Naive B cell (primary cell): ENCODE data around the gene ACYP1. TPM values are rescaled to one million over a fixed set of nuclear protein-coding genes. Genes with fewer than 3 reads are reported as not detected.

Source experiments
- ATAC-seq, 2 donors: fragments of 150-1000 bp; cut with Tn5 transposase; 2 replicates each; pipeline ENCODE4 v1.10.0; 2021; ENCODE audit warnings: low read depth in 2 of 2, mild to moderate bottlenecking in 2 of 2, moderate library complexity in 2 of 2
- DNase-seq: peaks from one replicate; pipeline ENCODE4 v3.0.0; 2022
- H3K27ac Mint-ChIP-seq, 6 donors: one replicate each; pipeline ENCODE4 v1.8.0; 2020 to 2022; ENCODE audit warnings: mild to moderate bottlenecking in 6 of 6, mixed read lengths in 6 of 6, moderate library complexity in 5 of 6, inconsistent platforms in 2 of 6
- H3K27me3 Mint-ChIP-seq, 3 donors: one replicate each; pipeline ENCODE4 v1.8.0; 2021 to 2022; ENCODE audit warnings: mixed read lengths in 3 of 3, mild to moderate bottlenecking in 1 of 3
- H3K36me3 Mint-ChIP-seq, 2 donors: one replicate each; pipeline ENCODE4 v1.8.0; 2020 to 2022; ENCODE audit warnings: mixed read lengths in 2 of 2, inconsistent platforms in 1 of 2, mild to moderate bottlenecking in 1 of 2
- H3K4me1 Mint-ChIP-seq, 3 donors: one replicate each; pipeline ENCODE4 v1.8.0; 2020 to 2022; ENCODE audit warnings: mixed read lengths in 3 of 3, inconsistent platforms in 1 of 3, mild to moderate bottlenecking in 1 of 3, moderate library complexity in 1 of 3
- H3K4me3 Mint-ChIP-seq, 8 donors: one replicate each; pipeline ENCODE4 v1.8.0; 2020 to 2022; ENCODE audit warnings: mild to moderate bottlenecking in 8 of 8, mixed read lengths in 8 of 8, moderate library complexity in 8 of 8, inconsistent platforms in 2 of 8
- H3K9me3 Mint-ChIP-seq, 7 donors: one replicate each; pipeline ENCODE4 v1.8.0; 2020 to 2022; ENCODE audit warnings: mixed read lengths in 7 of 7, mild to moderate bottlenecking in 5 of 7, inconsistent platforms in 2 of 7, moderate library complexity in 1 of 7
- polyA plus RNA-seq, 6 donors: library from polyadenylated mRNA; unstranded; fragments of 300-500 nt; fragmentation: Illumina TruSeq; gene quantifications; one replicate each; pipeline ENCODE4 v1.2.3, GENCODE V29; 2021; ENCODE audit warnings: low read depth in 6 of 6

Gene ACYP1
- polyA plus RNA-seq, 6 donors from 2014 or later: 12.0 to 21.8 (median 17.2) TPM

DNA sequence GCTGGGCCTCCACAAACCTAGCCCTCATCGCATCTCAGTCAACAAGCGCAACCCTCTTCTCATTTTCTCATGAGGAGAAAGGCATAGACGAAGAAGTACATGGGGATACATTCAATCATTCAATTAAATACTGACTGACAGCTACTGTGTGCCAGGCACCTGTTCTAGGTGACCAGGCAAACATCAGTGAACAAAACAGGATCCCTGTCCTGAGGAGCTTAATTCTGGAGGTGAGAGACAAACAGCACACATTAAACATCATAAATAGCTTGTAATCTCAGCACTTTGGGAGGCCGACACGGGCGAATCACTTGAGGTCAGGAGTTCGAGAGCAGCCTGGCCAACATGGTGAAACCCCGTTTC lies 362 bp upstream of the ACYP1 start:
- Mint-ChIP-seq H3K4me1 (peaks cover 12 to 23% (median 18%) of the 10 kb centered on the region in 3 donors), H3K4me3 (peak overlapping the region; percentile 99 to 100 (median 100)), H3K27ac (peak overlapping the region; percentile 18 to 97 (median 94)), H3K9me3 (peaks cover 0 to 2% (median 0%) of the 10 kb centered on the region in 7 donors), H3K27me3 (no peaks in the 10 kb centered on the region), H3K36me3 (no peaks in the 10 kb centered on the region)
- peak; percentile 22 to 29 for ATAC-seq
- DNase-seq: no peak

DNA sequence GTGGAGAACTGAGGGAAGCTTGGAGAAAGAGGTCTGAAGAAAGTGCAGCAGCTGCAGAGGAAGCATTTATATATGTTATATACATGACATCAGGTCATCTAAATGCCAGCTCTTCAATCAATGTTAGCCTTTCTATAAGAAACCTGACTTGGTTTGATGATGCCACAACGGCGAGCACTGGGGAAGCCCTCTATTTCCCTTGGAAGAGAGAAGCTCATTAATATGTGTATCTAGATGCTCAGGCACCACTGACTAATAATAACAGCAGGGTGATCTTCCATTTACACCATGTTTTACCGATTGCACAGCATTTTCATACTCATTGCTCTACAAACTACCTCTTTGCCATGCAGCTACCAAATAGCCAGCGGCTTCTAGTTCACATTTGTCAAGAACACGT lies 811 bp downstream of the ACYP1 start:
- Mint-ChIP-seq H3K36me3 (no peaks in the 10 kb centered on the region), H3K4me1 (peaks cover 12 to 23% (median 18%) of the 10 kb centered on the region in 3 donors), H3K4me3 (peak overlapping the region; percentile 99 to 100 (median 100)), H3K27me3 (no peaks in the 10 kb centered on the region), H3K27ac (peak overlapping the region in 4 of 6 donors; percentile 70 to 97 (median 94)), H3K9me3 (peaks cover 0 to 2% (median 0%) of the 10 kb centered on the region in 7 donors)
- no peak for DNase-seq
- ATAC-seq: no peak

DNA sequence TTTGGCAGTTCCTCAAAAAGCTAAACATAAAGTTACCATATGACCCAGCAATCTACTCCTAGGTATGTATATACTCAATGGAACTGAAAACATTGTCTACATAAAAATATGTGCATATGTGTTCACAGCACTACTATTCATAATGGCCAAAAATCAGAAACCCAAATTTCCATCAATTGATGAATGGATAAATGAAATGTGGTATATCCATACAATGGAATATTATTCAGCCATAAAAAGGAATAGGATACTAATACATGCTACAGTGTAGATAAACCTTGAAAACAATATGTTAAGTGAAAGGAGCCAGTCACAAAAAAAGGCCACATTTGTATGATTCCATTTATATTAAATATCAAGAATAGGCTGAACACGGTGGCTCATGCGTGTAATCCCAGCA lies 3.4 kb downstream of the ACYP1 start:
- H3K4me3 Mint-ChIP-seq: peak overlapping the region in 1 of 8 donors; percentile 18
- H3K36me3 Mint-ChIP-seq: no peaks in the 10 kb centered on the region
- ATAC-seq: no peak
- H3K27me3 Mint-ChIP-seq: no peaks in the 10 kb centered on the region
- peaks cover 12 to 23% (median 18%) of the 10 kb centered on the region in 3 donors for H3K4me1 Mint-ChIP-seq
- H3K9me3 Mint-ChIP-seq: peaks cover 0 to 2% (median 0%) of the 10 kb centered on the region in 7 donors
- DNase-seq: no peak
- H3K27ac Mint-ChIP-seq: no peak overlapping the region

DNA sequence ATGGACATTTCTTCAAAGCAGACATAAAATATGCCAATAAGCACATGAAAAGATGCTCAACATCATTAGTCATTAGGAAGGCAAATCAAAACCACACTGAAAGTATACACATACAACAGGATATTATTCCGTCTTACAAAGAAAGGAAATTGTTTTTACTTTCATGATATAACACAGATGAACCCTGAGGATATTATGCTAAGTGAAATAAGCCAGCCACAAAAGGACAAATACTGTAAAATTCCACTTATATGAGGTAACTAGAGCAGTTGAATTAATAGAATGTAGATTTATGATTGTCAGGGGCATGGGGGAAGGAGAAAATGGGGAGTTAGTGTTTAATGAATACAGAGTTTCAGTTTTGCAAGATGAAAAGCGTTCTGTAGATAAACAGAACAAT lies 4.2 kb downstream of the ACYP1 start:
- no peak for DNase-seq
- Mint-ChIP-seq H3K27me3 (no peaks in the 10 kb centered on the region), H3K9me3 (peaks cover 0 to 2% (median 0%) of the 10 kb centered on the region in 7 donors), H3K4me3 (peak overlapping the region in 1 of 8 donors; percentile 54), H3K4me1 (peaks cover 12 to 20% (median 18%) of the 10 kb centered on the region in 3 donors), H3K27ac (no peak overlapping the region), H3K36me3 (no peaks in the 10 kb centered on the region)
- ATAC-seq: no peak

DNA sequence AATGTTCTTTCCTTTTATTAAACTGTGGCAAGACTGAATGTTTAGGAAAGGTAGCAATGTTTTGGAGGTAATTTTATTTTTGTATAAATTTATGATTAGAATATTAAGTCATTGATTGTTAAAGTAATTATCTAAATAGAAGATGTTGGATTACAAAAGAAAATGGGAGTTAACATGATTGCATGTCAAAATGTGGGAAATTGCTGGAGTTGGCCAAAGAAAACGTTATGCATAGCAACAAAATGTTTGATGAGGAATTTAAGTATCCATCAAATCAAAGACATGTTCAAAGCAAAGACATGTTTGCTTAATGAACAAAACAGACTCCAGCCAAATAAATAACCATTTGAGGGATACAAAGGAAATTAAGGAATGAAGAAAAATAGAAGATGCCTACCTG lies 9.4 kb downstream of the ACYP1 start:
- Mint-ChIP-seq H3K4me1 (peaks cover 12 to 13% (median 13%) of the 10 kb centered on the region in 3 donors), H3K27me3 (no peaks in the 10 kb centered on the region), H3K36me3 (no peaks in the 10 kb centered on the region), H3K27ac (no peak overlapping the region), H3K4me3 (peak overlapping the region in 1 of 8 donors; percentile 97), H3K9me3 (no peaks in the 10 kb centered on the region)
- ATAC-seq: no peak
- no peak for DNase-seq

DNA sequence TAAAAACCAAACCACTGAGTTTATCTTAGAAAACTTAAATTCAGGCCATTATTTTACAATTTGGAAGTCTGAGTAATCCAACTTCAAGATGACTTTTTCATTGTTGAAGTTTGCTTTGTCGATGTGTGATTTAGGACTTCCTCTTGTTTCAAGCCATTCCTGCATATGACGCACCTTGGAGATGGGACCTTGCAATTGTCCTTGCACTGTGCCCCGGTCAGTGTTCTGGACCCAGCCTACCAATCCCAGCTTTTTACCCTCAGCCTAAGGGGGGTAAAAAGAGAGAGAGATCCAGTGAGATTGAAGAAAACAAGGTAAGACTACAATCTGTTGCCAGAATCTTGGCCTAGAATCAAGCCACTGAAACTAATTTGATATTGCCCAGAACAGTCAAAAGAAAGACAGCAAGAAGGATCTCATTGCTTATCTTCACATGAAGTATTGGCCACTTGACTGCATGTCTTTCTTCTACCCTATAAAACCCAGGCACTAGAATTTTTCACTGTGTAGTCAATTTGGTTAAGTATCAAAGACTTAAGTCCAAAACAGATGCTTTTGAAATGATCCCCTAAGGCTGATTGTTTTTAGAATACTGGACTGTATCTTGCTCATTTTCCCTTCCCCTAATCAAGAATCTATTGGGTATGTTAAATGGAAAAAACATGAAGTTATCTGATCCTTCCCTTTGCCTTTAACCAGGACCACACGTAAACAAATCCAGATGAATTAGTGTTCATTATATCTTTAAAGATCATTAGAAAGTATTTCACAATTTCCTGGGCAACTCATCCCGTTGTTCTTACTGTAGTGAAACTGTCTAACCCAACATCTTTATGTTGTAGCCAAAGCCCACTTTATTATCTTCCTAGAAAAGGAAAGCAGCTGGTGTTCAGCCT lies 10.2 kb downstream of the ACYP1 start:
- Mint-ChIP-seq H3K27me3 (no peaks in the 10 kb centered on the region), H3K4me1 (peaks cover 13 to 15% (median 13%) of the 10 kb centered on the region in 3 donors)

DNA sequence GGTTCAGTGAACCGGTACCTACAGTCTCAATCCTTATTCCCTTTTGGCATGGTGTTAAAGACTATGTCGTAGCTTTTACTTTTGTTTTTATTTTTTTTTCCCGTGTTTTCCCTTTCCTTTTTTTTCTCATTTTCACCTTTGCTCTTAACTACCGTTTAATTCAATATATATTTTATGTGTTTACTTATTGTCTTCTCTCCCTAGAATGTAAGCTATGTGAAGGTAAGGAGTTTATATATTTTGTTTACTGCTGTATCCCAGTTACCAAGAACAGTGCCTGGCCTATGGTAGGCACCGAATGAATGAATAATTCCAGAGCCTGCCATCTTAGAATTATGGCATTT lies 12.3 kb downstream of the ACYP1 start:
- Mint-ChIP-seq H3K4me1 (peaks cover 13 to 18% (median 13%) of the 10 kb centered on the region in 3 donors), H3K27me3 (no peaks in the 10 kb centered on the region), H3K9me3 (no peaks in the 10 kb centered on the region), H3K36me3 (no peaks in the 10 kb centered on the region), H3K4me3 (peak overlapping the region; percentile 88 to 97 (median 94)), H3K27ac (peak overlapping the region; percentile 79 to 95 (median 91))
- ATAC-seq (no peak), DNase-seq (no peak)

More for the DNA sequence above, 10.2 kb downstream of the ACYP1 start:
- Mint-ChIP-seq H3K36me3 (no peaks in the 10 kb centered on the region), H3K9me3 (no peaks in the 10 kb centered on the region), H3K4me3 (peak overlapping the region in 3 of 8 donors; percentile 31 to 97 (median 60)), H3K27ac (peak overlapping the region in 1 of 6 donors; percentile 12)
- ATAC-seq: no peak
- no peak for DNase-seq

DNA sequence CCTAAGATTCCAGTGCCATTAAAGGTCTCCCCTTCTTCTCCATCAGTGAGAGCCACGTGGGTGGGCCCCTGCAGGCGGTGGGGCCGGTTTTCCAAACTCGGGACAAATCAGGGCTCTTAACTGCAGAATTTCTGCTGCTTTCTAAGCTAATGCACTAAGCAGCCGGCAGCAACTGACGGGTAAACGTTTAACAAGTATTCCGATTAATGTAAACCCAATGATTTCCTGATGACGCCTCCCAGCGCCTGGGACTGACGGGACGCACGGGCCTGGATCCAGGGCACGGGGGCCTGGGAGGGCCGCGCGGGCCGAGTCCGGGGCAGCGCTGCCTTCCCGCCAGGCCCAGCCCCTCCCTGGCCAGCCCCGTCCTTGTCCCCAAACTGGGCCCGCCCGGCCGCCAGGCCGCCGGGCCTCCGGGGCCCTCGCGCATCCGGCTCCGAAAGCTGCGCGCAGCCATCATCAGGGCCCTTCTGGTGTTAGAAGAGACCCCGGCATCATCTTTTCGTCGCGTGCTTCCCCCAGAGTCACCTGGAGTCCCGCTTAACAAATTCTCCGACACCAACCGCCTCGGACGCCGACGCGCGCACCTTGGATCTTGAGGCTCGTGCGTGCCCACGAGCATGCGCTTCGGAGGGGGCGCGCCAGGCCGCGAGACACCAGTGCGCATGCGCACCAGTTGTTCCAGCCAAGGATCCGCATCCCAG lies 12.8 kb downstream of the ACYP1 start, which contains the start of gene MLH3:
MLH3 (minus strand) TSS at position 616 of the 704 bp plus-strand sequence. CDS start 1,812 bp downstream, outside the sequence.
- DNase-seq (peak; percentile 71), ATAC-seq (peak; percentile 90 to 91)
- Mint-ChIP-seq H3K4me3 (peak within 1 kb of the TSS; percentile 88 to 97 (median 94)), H3K27me3 (no peaks in the 10 kb centered on the region), H3K27ac (peak within 1 kb of the TSS; percentile 79 to 95 (median 91)), H3K9me3 (no peaks in the 10 kb centered on the region), H3K36me3 (no peaks in the 10 kb centered on the region), H3K4me1 (peaks cover 13 to 18% (median 13%) of the 10 kb centered on the region in 3 donors)

DNA sequence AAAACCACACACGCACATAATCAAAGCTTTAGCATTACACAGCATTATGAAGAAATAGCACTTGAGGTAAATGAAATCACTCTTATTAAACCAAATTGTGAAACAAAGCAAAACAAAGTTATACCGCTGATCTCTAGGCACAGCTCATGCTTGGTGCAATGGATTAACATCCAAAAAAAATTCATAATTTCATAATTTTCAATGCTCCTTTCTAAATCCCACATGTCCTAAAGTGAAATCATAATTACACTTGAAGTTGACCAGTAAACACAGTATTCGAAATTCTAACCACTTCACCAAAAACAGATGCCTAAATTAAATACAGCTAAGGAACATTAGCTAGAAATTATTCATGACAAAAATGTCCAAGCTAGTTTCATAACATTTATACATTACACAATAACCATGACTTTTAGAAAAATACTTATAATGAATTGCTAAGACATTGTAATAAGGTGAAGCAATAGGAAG lies 14.1 kb downstream of the ACYP1 start:
- Mint-ChIP-seq H3K9me3 (no peaks in the 10 kb centered on the region), H3K36me3 (no peaks in the 10 kb centered on the region), H3K4me3 (peak overlapping the region in 7 of 8 donors; percentile 81 to 97 (median 94)), H3K4me1 (peaks cover 22% of the 10 kb centered on the region in 3 donors), H3K27me3 (no peaks in the 10 kb centered on the region), H3K27ac (peak overlapping the region in 2 of 6 donors; percentile 78 to 93)
- DNase-seq (no peak), ATAC-seq (no peak)

DNA sequence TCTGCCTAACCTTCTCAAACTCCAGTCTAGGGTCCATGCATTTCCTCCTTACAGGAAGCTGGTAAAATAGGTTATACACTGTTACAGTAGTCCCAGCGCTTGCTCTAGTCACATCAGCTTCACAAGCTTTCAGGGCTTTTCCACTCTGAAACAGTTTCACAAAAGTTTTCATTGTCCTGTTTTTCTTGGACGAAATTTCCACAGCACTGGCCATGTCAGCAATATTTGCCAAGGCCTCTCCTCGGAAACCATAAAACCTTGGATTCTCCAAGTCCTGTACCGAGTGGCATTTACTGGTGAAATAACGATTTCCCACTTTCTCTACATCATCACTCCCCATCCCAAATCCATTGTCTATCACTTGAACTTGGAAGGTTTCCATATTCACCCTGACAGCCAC lies 14.7 kb downstream of the ACYP1 start:
- Mint-ChIP-seq H3K4me1 (peaks cover 22 to 23% (median 22%) of the 10 kb centered on the region in 3 donors), H3K36me3 (no peaks in the 10 kb centered on the region), H3K4me3 (no peak overlapping the region), H3K27ac (no peak overlapping the region), H3K27me3 (no peaks in the 10 kb centered on the region), H3K9me3 (no peaks in the 10 kb centered on the region)
- ATAC-seq: no peak
- DNase-seq: no peak

DNA sequence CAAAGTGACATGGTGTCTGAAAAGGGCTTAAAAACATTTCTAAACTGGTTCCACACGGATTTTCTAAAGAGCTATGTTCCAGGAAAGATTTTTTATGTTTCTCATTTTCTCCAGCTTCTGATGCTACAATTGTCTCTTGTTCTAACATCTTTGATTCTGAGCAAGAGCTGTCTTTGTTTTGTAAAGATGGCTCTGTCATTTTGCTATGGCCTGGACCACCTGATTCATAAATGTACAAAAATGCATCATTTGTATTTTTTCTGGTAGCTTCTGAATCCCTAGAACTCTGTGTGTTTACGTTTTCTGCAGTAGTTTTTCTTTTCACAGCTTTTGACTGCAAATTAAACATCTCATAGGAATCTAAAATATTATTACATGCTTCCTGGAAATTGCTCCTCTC lies 15.7 kb downstream of the ACYP1 start:
- H3K4me1 Mint-ChIP-seq: peaks cover 22 to 23% (median 22%) of the 10 kb centered on the region in 3 donors
- no peak overlapping the region for H3K27ac Mint-ChIP-seq
- H3K36me3 Mint-ChIP-seq: no peaks in the 10 kb centered on the region
- ATAC-seq (no peak), DNase-seq (no peak)
- peak overlapping the region in 1 of 8 donors; percentile 45 for H3K4me3 Mint-ChIP-seq
- no peaks in the 10 kb centered on the region for H3K9me3 Mint-ChIP-seq
- H3K27me3 Mint-ChIP-seq: no peaks in the 10 kb centered on the region

DNA sequence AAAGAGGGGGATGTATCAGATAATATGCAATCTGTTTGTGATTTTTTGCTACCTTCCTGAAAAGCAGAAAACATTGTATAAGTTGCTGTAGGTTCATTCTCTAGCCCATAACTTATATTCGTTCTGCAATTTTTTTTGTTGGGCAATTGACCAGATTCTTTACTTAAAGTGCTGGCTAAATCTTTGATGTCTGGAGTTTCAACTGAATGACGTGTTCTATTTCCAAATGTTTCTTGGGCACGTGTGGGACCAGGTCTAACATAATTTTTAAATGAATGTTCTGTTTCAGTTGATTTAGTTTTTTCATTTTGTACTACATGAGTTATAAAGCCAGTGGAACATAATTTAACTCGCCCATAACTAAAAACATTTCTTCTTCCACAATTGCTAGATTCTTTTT lies 16.3 kb downstream of the ACYP1 start:
- H3K27ac Mint-ChIP-seq: no peak overlapping the region
- ATAC-seq (no peak), DNase-seq (no peak)
- no peaks in the 10 kb centered on the region for H3K36me3 Mint-ChIP-seq
- H3K4me1 Mint-ChIP-seq: peaks cover 22 to 23% (median 22%) of the 10 kb centered on the region in 3 donors
- H3K27me3 Mint-ChIP-seq: no peaks in the 10 kb centered on the region
- no peaks in the 10 kb centered on the region for H3K9me3 Mint-ChIP-seq
- peak overlapping the region in 1 of 8 donors; percentile 45 for H3K4me3 Mint-ChIP-seq

DNA sequence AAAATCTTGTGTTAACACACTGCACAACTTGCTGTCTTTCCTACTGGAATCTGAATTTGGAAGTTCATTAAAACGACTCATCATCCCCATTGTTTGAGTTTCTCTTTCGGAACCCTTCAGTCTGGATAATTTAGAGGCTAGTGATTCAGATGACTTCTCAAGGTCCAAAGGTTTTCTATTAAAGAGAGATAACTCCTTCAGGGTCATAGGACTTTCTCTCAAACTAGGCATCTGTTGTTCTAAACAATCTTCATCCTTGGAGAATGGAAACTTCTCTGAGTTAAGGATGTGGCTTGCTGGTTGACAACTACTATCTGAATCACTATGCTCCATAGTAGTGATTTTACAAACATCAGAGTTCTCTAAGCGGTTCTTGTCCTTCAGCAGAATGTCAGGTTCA lies 16.9 kb downstream of the ACYP1 start:
- Mint-ChIP-seq H3K4me3 (no peak overlapping the region), H3K27me3 (no peaks in the 10 kb centered on the region), H3K36me3 (no peaks in the 10 kb centered on the region), H3K27ac (peak overlapping the region in 1 of 6 donors; percentile 10), H3K4me1 (peaks cover 22 to 26% (median 22%) of the 10 kb centered on the region in 3 donors), H3K9me3 (no peaks in the 10 kb centered on the region)
- no peak for ATAC-seq
- no peak for DNase-seq
